H1 (cell line): ENCODE data around the gene LBP. TPM values are rescaled to one million over a fixed set of nuclear protein-coding genes. Genes with fewer than 3 reads are reported as not detected.

Experiments
- CTCF ChIA-PET: fragments of 300-600 bp; sonication (Branson Sonifier 250); formaldehyde crosslinking; loops from one replicate; lab custom pipeline; 2021; ENCODE audit not compliant: partially characterized antibody; lab: Charles Lee
- POLR2A ChIA-PET: fragments of 300-600 bp; sonication (Branson Sonifier 250); formaldehyde crosslinking; loops from one replicate; lab custom pipeline; 2021; ENCODE audit warnings: inconsistent platforms; ENCODE audit not compliant: partially characterized antibody; lab: Charles Lee
- DNase-seq, 2 experiments: peaks; one replicate each; pipeline versions ENCODE4 v3.0.0 to v3.0.0-alpha.2; 2010 to 2022; ENCODE audit warnings: low spot score in 2 of 2, low read depth in 1 of 2, mixed read lengths in 1 of 2
- FAIRE-seq: peaks from 2 replicates; lab custom pipeline; 2011; peaks lifted over from hg19 to GRCh38; lab: Jason Lieb, UNC
- H2AFZ ChIP-seq: 2 replicates; pipeline ENCODE4 v1.8.1; 2012; ENCODE audit warnings: low read length, inconsistent platforms
- H2AK5ac ChIP-seq: 2 replicates; pipeline ENCODE4 v1.6.1; 2013; ENCODE audit warnings: low read depth, low read length
- H2BK120ac ChIP-seq: replicated peaks from 2 replicates; pipeline ENCODE3; 2013; ENCODE audit warnings: low read depth, low read length, inconsistent platforms
- H2BK12ac ChIP-seq: 2 replicates; pipeline ENCODE4 v1.6.1; 2013; ENCODE audit warnings: low read depth, low read length
- H2BK15ac ChIP-seq: 2 replicates; pipeline ENCODE4 v1.6.1; 2013; ENCODE audit warnings: low read length
- H2BK20ac ChIP-seq: 2 replicates; pipeline ENCODE4 v1.6.1; 2013; ENCODE audit warnings: low read length
- H2BK5ac ChIP-seq: 2 replicates; pipeline ENCODE4 v1.6.1; 2013; ENCODE audit warnings: low read depth, low read length
- H3K14ac ChIP-seq: 2 replicates; pipeline ENCODE4 v1.6.1; 2013; ENCODE audit warnings: inconsistent platforms; ENCODE audit not compliant: insufficient read length
- H3K18ac ChIP-seq: 2 replicates; pipeline ENCODE4 v1.6.1; 2013; ENCODE audit warnings: low read length; ENCODE audit errors: extremely low read depth
- H3K23ac ChIP-seq: 2 replicates; pipeline ENCODE4 v1.6.1; 2013; ENCODE audit warnings: inconsistent platforms; ENCODE audit not compliant: insufficient read length
- H3K23me2 ChIP-seq: 2 replicates; pipeline ENCODE4 v1.6.1; 2013; ENCODE audit warnings: low read depth, low read length
- H3K27ac ChIP-seq: 2 replicates; pipeline ENCODE4 v1.6.1; 2011; ENCODE audit warnings: low read depth, low read length, inconsistent platforms
- H3K27me3 ChIP-seq, 4 experiments: replicated peaks in 1 of 4; 1 replicate in 1 of 4; 2 replicates in 3 of 4; pipeline versions ENCODE4 v1.6.1 to v1.8.1; 2011 to 2013; ENCODE audit warnings: low read length in 3 of 4, mild to moderate bottlenecking in 3 of 4, inconsistent platforms in 2 of 4, mixed read lengths in 2 of 4, moderate library complexity in 1 of 4; ENCODE audit not compliant: control insufficient read depth in 3 of 4, insufficient read depth in 3 of 4; ENCODE audit errors: extremely low read depth in 1 of 4
- H3K36me3 ChIP-seq, 4 experiments: 2 replicates each; pipeline versions ENCODE4 v1.6.1 to v1.8.1; 2011 to 2013; ENCODE audit warnings: mild to moderate bottlenecking in 4 of 4, low read length in 3 of 4, moderate library complexity in 2 of 4, control low read depth in 1 of 4, inconsistent platforms in 1 of 4; ENCODE audit not compliant: insufficient read depth in 4 of 4, control insufficient read depth in 2 of 4
- H3K4ac ChIP-seq: replicated peaks from 2 replicates; pipeline ENCODE3; 2013; ENCODE audit warnings: low read length, low read depth, mixed read lengths, inconsistent platforms; ENCODE audit not compliant: insufficient read length
- H3K4me1 ChIP-seq, 4 experiments: replicated peaks in 1 of 4; 1 replicate in 1 of 4; 2 replicates in 3 of 4; pipeline versions ENCODE4 v1.6.1 to v1.8.1; 2011 to 2013; ENCODE audit warnings: low read length in 3 of 4, inconsistent platforms in 2 of 4, mixed read lengths in 1 of 4; ENCODE audit not compliant: insufficient read depth in 4 of 4, control insufficient read depth in 3 of 4
- H3K4me2 ChIP-seq, 2 experiments: 2 replicates each; pipeline versions ENCODE4 v1.6.1 to v1.8.1; 2011 to 2013; ENCODE audit warnings: low read depth in 2 of 2, low read length in 2 of 2, control low read depth in 1 of 2, inconsistent platforms in 1 of 2, mild to moderate bottlenecking in 1 of 2; ENCODE audit not compliant: insufficient read depth in 1 of 2
- H3K4me3 ChIP-seq, 4 experiments: fragments of 200-600, 300-600 bp in 1 of 4; sonication (generic), shearing (Covaris generic), sonication (Bioruptor Twin) in 1 of 4; 2 replicates each; pipeline versions ENCODE4 v1.5.1 to v1.8.1; 2011 to 2016; ENCODE audit warnings: low read length in 4 of 4, low read depth in 3 of 4, control low read depth in 2 of 4, inconsistent platforms in 2 of 4, mild to moderate bottlenecking in 2 of 4, mixed read lengths in 1 of 4, moderate library complexity in 1 of 4; ENCODE audit not compliant: insufficient read depth in 2 of 4; ENCODE audit errors: extremely low read depth in 1 of 4
- H3K56ac ChIP-seq: replicated peaks from 2 replicates; pipeline ENCODE3; 2013; ENCODE audit warnings: low read depth, mild to moderate bottlenecking, mixed read lengths, low read length, inconsistent platforms; ENCODE audit not compliant: insufficient read length
- H3K79me1 ChIP-seq: 2 replicates; pipeline ENCODE4 v1.6.1; 2013; ENCODE audit warnings: low read depth, low read length, control low read depth
- H3K79me2 ChIP-seq, 2 experiments: 2 replicates each; pipeline versions ENCODE4 v1.6.1 to v1.8.1; 2012 to 2013; ENCODE audit warnings: low read length in 2 of 2, mild to moderate bottlenecking in 2 of 2, inconsistent platforms in 1 of 2; ENCODE audit not compliant: insufficient read depth in 2 of 2, control insufficient read depth in 1 of 2
- H3K9ac ChIP-seq, 4 experiments: replicated peaks in 1 of 4; 1 replicate in 1 of 4; 2 replicates in 3 of 4; pipeline versions ENCODE4 v1.6.1 to v1.8.1; 2011 to 2013; ENCODE audit warnings: low read depth in 3 of 4, low read length in 3 of 4, control low read depth in 2 of 4, mild to moderate bottlenecking in 2 of 4, moderate library complexity in 2 of 4, inconsistent platforms in 1 of 4; ENCODE audit errors: extremely low read depth in 1 of 4
- H3K9me3 ChIP-seq, 2 experiments: 2 replicates each; pipeline versions ENCODE4 v1.6.1 to v1.8.1; 2012 to 2013; ENCODE audit warnings: mild to moderate bottlenecking in 2 of 2, moderate library complexity in 2 of 2, control low read depth in 1 of 2, inconsistent platforms in 1 of 2, low read depth in 1 of 2, low read length in 1 of 2, mixed read lengths in 1 of 2; ENCODE audit not compliant: insufficient read depth in 2 of 2
- H4K20me1 ChIP-seq, 2 experiments: replicated peaks in 1 of 2; 2 replicates each; pipeline versions ENCODE3 to v1.8.1; 2011 to 2013; ENCODE audit warnings: inconsistent platforms in 2 of 2, low read length in 2 of 2, mild to moderate bottlenecking in 1 of 2; ENCODE audit not compliant: insufficient read depth in 2 of 2, control insufficient read depth in 1 of 2
- H4K5ac ChIP-seq: 2 replicates; pipeline ENCODE4 v1.6.1; 2013; ENCODE audit warnings: low read length, low read depth, mixed read lengths, inconsistent platforms; ENCODE audit not compliant: insufficient read length
- H4K8ac ChIP-seq: 2 replicates; pipeline ENCODE4 v1.8.0; 2013; ENCODE audit warnings: mild to moderate bottlenecking, moderate library complexity, low read length, inconsistent platforms; ENCODE audit not compliant: insufficient read depth; ENCODE audit errors: extremely low read depth
- H4K91ac ChIP-seq: replicated peaks from 2 replicates; pipeline ENCODE3; 2013; ENCODE audit warnings: low read length, mixed read lengths, inconsistent platforms; ENCODE audit not compliant: insufficient read length
- CEBPB ChIP-seq: IDR thresholded peaks from 2 replicates; pipeline ENCODE4 v1.6.1; 2012; ENCODE audit warnings: low read depth, low read length
- GABPA ChIP-seq: IDR thresholded peaks from 2 replicates; pipeline ENCODE4 v1.6.1; 2011; ENCODE audit warnings: mild to moderate bottlenecking, low read length, moderate library complexity, borderline replicate concordance; ENCODE audit not compliant: insufficient read depth
- POLR2A ChIP-seq, 2 experiments: IDR thresholded peaks; 1 replicate in 1 of 2; 2 replicates in 1 of 2; pipeline ENCODE4 v1.6.1; 2011; ENCODE audit warnings: low read depth in 2 of 2, low read length in 2 of 2, mild to moderate bottlenecking in 2 of 2; ENCODE audit errors: control extremely low read depth in 1 of 2
- WGBS, 2 experiments: shearing (Covaris generic) in 1 of 2; methylation state at CpG; one replicate each; pipeline versions ENCODE4 v1.1.6 to v1.1.7; 2013 to 2015; ENCODE audit warnings: low lambda C conversion rate in 2 of 2, mixed read lengths in 2 of 2, inconsistent platforms in 1 of 2, low coverage in 1 of 2, missing lambda C conversion rate in 1 of 2; ENCODE audit not compliant: insufficient replicate concordance in 2 of 2, insufficient coverage in 1 of 2, insufficient read length in 1 of 2; ENCODE audit errors: extremely low coverage in 1 of 2, missing lambda C conversion rate in 1 of 2; 5-methylcytosine and 5-hydroxymethylcytosine counted together
- polyA plus RNA-seq, 7 experiments: library from polyadenylated mRNA; depleted of rRNA in 3 of 7; stranded (reverse) in 5 of 7; unstranded in 2 of 7; fragments of >200 nt in 5 of 7; fragments of 200-250 nt in 2 of 7; gene quantifications; 1 replicate in 5 of 7; 2 replicates in 1 of 7; 4 replicates in 1 of 7; pipeline versions ENCODE4 v1.2.1 to v1.2.3, GENCODE V29; 2011 to 2013; ENCODE audit warnings: missing spikeins in 2 of 7, mixed read lengths in 2 of 7
- total RNA-seq: library from RNA; stranded (reverse); fragmentation: NEBNext Ultra II Directional; extraction: Animal tissue kit (Norgen Biotek cat#: 25700); gene quantifications from 2 replicates; pipeline ENCODE4 v1.2.1, GENCODE V29; 2021

LBP gene
- total and polyA plus RNA-seq, 2 of the 8 experiments (the other 6 are each of a cell fraction or from before 2014, with no cell fraction given) = 0.60 to 0.63 TPM

DNA sequence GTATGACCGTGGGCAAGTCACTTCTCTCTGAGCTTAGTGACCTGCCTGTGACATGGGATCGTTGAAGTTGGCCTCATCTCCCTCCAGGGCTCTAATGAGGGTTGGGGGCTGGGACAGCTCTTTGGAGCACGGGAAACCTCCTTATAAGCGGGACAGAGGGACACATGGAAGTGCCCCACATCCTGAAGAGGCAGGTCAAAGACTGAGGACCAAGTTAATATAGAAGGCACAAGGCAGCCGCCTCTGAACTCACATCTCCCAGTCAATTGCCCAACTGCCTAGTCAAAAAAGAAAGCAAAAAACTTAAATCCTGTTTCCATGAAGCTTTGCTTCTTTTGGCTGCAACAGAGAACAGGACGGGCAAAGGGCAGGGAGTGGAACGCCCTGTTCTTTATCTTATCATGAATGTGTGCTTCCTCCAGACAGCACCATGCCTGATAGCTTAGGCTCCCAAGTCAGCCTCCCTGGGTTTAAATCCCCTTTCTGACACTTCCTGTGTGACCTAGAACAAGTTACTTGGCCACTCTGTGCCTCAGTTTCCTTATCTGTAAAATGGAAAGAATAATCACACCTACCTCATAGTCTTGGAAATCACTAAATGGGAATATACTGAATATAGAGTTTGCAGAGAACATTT is 27.1 kb downstream of the LBP start:
- Histone ChIP-seq H2BK20ac (0 out of 2 replicates have a peak overlapping the region, but pooled peaks have one; percentile 37), H3K4me3 (no peak overlapping the region), H2BK12ac (no peak overlapping the region), H4K5ac (no peak overlapping the region), H3K79me1 (no peaks in the 10 kb centered on the region), H2AK5ac (no peak overlapping the region), H3K23ac (no peak overlapping the region), H3K36me3 (no peaks in the 10 kb centered on the region), H3K9me3 (no peaks in the 10 kb centered on the region), H2AFZ (no peak overlapping the region), H3K18ac (no peak overlapping the region), H3K27me3 (no peaks in the 10 kb centered on the region; a peak in 1 of 7 replicates), H2BK15ac (no peak overlapping the region), H3K4me1 (peaks cover 0 to 3% (median 0%) of the 10 kb centered on the region in 4 experiments; a peak in 1 of 7 replicates), H2BK5ac (no peak overlapping the region), H3K9ac (no peak overlapping the region), H4K20me1 (no peaks in the 10 kb centered on the region), H3K4ac (no peak overlapping the region), H2BK120ac (no peak overlapping the region), H4K8ac (no peak overlapping the region), H3K23me2 (no peaks in the 10 kb centered on the region), H4K91ac (no peak overlapping the region), H3K27ac (no peak overlapping the region), H3K14ac (no peak overlapping the region), H3K79me2 (no peaks in the 10 kb centered on the region), H3K56ac (no peak overlapping the region), H3K4me2 (no peak overlapping the region)
- FAIRE-seq = no peak
- DNase-seq = no peak
- ChIA-PET CTCF (interaction anchor here (1.1 to 9.9 kb wide), 9 partner anchors 9 to 74 kb away, joined by 3 to 90 read pairs (median 6); no protein-coding TSS in a partner anchor), POLR2A (interaction anchor here (1.0 kb wide), 1 partner anchor 100 kb away, joined by 4 read pairs; the partner anchor contains the start of gene RALGAPB)
- TF ChIP-seq GABPA (no peak), CEBPB (no peak), POLR2A (IDR thresholded peaks at IDR 0.05; ENCODE audit: control extremely low read depth in 1 of 2, low read depth in 2 of 2, low read length in 2 of 2) (no peak)
- 75% methylated on average over 7 of the region's 7 CpGs; no CpG with 5 or more reads in 1 of the 2 experiments for WGBS, 2 experiments
